Right atrium auricular region (tissue), 2 donors: Measurements from ENCODE around the gene SLC10A3. TPM values are rescaled to one million over a fixed set of nuclear protein-coding genes. Genes with fewer than 3 reads are reported as not detected.

Experiments
- DNase-seq: peaks from one replicate; pipeline ENCODE4 v3.0.0-alpha.2; 2019; ENCODE audit warnings: low spot score
- H3K27ac ChIP-seq, 2 donors: fragments of 200-600 bp; sonication (generic); 1 replicate in 1 of 2; 2 replicates in 1 of 2; pipeline ENCODE4 v1.5.1; 2016 to 2019
- H3K27me3 ChIP-seq, 2 donors: fragments of 200-600 bp; sonication (generic); one replicate each; pipeline versions ENCODE4 v1.5.1 to v1.6.0; 2017 to 2019
- H3K36me3 ChIP-seq: fragments of 200-600 bp; sonication (generic); one replicate; pipeline ENCODE4 v1.5.1; 2016
- H3K4me1 ChIP-seq, 2 donors: fragments of 200-600 bp; sonication (generic); one replicate each; pipeline versions ENCODE4 v1.5.1 to v1.6.0; 2017 to 2019
- H3K4me3 ChIP-seq, 2 donors: fragments of 200-600 bp; sonication (generic); 1 replicate in 1 of 2; 2 replicates in 1 of 2; pipeline ENCODE4 v1.5.1; 2017 to 2019; ENCODE audit warnings: mild to moderate bottlenecking in 1 of 2, moderate library complexity in 1 of 2
- H3K9me3 ChIP-seq, 2 donors: fragments of 200-600 bp; sonication (generic); one replicate each; pipeline ENCODE4 v1.5.1; 2019
- total RNA-seq, 2 donors: library from RNA; depleted of rRNA; stranded (reverse); fragments of >200 nt; gene quantifications; one replicate each; pipeline ENCODE4 v1.1.0, GENCODE V29; 2016
- TF ChIP-seq, protein P1 (sequence below), 2 donors: fragments of 200-600 bp; sonication (generic); IDR thresholded peaks; one replicate each; pipeline ENCODE4 v1.5.1; 2019; ENCODE audit warnings: antibody characterized with exemption in 2 of 2

SLC10A3 gene
- total RNA-seq, 2 donors from 2014 or later, result 22.2 to 22.9 TPM

DNA sequence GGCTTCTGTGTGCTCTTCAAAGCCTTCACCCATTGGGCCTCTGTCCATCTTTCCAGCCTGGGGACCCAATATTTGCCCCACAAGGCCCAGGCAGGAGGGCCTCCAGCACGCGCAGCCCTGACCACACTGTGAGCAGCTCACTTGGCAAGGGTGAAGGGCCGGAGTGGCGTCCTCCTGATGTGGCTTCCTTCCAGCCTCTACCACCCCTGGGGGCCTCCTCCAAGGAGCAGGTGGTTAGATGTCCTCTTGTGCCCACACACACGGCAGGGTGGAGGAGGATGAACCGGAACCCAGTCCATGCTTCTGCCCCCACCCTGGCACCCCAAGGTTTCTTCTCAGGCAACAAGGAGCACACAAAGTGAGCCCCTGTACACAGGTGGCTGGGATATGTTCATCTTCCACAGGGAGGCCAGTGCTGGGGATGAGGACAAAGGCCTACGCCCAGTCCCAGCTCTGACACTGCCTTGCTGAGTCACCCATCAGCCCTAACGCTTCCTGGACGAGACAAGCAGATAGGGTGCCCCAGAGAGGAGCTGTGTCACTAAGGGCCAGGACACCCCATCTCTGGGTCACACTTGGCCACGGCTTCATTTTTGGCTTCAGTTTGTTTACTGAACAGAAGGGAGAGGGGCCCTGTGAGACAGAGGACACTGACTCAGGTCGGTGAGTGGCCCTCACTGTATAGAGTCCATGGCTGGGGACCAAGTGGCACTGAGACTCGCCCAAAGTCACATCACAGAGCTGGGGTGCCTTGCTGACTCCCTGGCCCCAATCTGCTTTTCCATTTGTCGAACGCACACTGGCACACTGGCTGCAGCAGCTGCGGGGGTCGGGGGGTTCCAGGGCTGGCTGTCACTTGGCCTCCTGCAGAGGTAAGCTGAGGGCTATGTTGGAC is 5.9 kb downstream of the SLC10A3 start:
- no peaks in the 10 kb centered on the region for H3K9me3 ChIP-seq
- DNase-seq, result no peak
- H3K4me1 ChIP-seq, result peaks cover 0 to 19% of the 10 kb centered on the region in 2 donors
- TF ChIP-seq, protein P1, sequence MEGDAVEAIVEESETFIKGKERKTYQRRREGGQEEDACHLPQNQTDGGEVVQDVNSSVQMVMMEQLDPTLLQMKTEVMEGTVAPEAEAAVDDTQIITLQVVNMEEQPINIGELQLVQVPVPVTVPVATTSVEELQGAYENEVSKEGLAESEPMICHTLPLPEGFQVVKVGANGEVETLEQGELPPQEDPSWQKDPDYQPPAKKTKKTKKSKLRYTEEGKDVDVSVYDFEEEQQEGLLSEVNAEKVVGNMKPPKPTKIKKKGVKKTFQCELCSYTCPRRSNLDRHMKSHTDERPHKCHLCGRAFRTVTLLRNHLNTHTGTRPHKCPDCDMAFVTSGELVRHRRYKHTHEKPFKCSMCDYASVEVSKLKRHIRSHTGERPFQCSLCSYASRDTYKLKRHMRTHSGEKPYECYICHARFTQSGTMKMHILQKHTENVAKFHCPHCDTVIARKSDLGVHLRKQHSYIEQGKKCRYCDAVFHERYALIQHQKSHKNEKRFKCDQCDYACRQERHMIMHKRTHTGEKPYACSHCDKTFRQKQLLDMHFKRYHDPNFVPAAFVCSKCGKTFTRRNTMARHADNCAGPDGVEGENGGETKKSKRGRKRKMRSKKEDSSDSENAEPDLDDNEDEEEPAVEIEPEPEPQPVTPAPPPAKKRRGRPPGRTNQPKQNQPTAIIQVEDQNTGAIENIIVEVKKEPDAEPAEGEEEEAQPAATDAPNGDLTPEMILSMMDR (IDR thresholded peaks at IDR 0.05), result no peak
- H3K27me3 ChIP-seq, result no peaks in the 10 kb centered on the region
- H3K4me3 ChIP-seq, result no peak overlapping the region
- H3K27ac ChIP-seq, result peak overlapping the region; percentile 82 to 86
- H3K36me3 ChIP-seq, result no peaks in the 10 kb centered on the region

DNA sequence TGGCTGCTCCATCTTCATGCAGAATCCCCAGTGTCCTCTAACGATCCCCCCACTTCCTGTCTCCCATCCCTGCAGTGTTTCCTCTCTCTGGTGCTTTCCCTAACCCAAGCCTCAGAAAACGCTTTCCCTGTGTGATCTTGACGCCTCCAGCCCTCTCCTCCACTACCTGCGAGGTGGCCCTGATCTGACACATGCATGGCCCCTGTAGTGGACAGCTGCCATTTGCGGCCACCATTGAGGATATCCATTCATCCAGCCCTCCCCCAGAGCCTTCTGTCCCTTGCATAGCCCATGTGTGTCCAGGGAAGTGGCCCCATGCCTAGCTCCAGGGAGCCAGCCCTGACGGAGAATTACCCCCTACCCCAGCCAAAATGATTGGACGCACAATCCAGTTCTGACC is 7.1 kb downstream of the SLC10A3 start:
- TF ChIP-seq, protein P1 (IDR thresholded peaks at IDR 0.05), result no peak
- H3K27me3 ChIP-seq, result no peaks in the 10 kb centered on the region
- peak overlapping the region in 1 of 2 donors; percentile 86 for H3K27ac ChIP-seq
- DNase-seq, result no peak
- peaks cover 0 to 19% of the 10 kb centered on the region in 2 donors for H3K4me1 ChIP-seq
- H3K36me3 ChIP-seq, result no peaks in the 10 kb centered on the region
- no peak overlapping the region for H3K4me3 ChIP-seq
- H3K9me3 ChIP-seq, result no peaks in the 10 kb centered on the region

DNA sequence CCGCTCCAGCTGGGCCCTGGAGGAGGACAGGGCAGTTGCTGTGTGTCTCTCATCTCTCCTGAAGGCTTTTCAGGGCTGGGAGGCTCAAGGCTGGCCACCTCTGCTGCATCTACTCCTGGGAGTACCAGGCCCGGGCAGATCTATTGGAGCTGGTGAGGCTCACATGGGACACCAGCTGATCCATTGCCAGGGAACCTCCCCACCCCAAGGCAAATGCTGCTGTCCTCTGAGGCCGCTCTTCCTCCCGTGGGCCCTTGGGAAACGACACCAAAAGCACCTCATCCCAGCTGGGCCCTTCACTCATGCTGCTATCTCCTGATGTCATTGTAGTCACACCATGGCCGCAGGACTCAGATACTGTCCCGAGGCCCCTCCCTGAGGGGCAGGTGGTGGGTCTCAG is 7.6 kb downstream of the SLC10A3 start:
- no peaks in the 10 kb centered on the region for H3K27me3 ChIP-seq
- DNase-seq, result no peak
- no peaks in the 10 kb centered on the region for H3K9me3 ChIP-seq
- H3K4me1 ChIP-seq, result peaks cover 0 to 23% of the 10 kb centered on the region in 2 donors
- TF ChIP-seq, protein P1 (IDR thresholded peaks at IDR 0.05), result no peak
- no peaks in the 10 kb centered on the region for H3K36me3 ChIP-seq
- H3K27ac ChIP-seq, result peak overlapping the region; percentile 40 to 86
- no peak overlapping the region for H3K4me3 ChIP-seq

DNA sequence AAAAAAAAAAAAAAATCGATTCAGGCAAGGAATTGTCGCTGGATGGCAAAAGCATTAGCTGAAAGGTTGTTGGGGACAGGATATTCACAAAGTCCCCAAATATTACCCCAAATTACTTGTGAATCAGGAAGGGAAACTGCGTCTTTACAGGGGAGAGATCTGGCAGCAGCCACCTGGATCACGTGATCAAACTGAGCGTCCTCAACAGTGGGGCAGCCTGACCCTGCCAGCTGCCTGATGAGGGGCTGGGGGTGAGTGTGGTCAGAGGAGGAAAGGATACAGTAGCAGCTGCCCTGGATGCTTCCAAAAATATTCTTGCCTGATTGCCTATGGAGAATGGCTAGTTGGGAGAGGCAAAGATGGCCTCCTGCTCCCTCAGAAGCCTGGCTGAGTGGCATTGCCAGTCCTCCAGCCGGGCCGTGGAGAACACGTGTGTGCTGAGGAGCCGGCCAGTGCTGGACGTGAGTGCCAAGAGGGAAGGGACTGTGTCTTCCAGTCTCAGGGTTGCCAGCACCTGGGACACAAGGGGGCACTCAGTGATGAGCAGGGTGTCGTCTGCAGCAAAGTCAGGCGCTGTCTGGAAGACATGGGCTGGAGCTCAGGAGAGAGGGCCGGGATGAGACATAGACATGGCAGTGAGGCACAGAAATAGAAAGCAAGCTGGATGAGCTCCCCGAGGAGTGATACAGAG is 8.4 kb downstream of the SLC10A3 start:
- no peak overlapping the region for H3K4me3 ChIP-seq
- H3K27me3 ChIP-seq, result no peaks in the 10 kb centered on the region
- TF ChIP-seq, protein P1 (IDR thresholded peaks at IDR 0.05), result no peak
- H3K9me3 ChIP-seq, result no peaks in the 10 kb centered on the region
- peaks cover 0 to 24% of the 10 kb centered on the region in 2 donors for H3K4me1 ChIP-seq
- no peak for DNase-seq
- no peaks in the 10 kb centered on the region for H3K36me3 ChIP-seq
- H3K27ac ChIP-seq, result peak overlapping the region; percentile 40 to 86

DNA sequence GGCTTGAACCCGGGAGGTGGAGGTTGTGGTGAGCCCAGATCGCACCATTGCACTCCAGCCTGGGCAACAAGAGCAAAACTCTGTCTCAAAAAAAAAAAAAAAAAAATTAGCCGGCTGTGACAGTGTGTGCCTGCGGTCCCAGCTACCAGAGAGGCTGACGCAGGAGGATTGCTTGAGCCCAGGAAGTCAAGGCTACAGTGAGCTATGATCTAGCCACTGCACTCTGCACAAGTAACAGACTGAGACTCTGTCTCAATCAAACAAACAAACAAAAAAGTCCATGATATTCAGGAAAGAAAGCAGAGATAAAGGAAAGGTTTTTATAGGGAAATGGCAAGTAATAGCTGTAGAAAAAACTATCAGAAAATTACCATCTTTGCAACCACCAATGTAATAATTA is 9.2 kb downstream of the SLC10A3 start:
- Histone ChIP-seq H3K4me3 (no peak overlapping the region), H3K4me1 (peaks cover 0 to 24% of the 10 kb centered on the region in 2 donors), H3K9me3 (no peaks in the 10 kb centered on the region), H3K27me3 (no peaks in the 10 kb centered on the region), H3K36me3 (no peaks in the 10 kb centered on the region), H3K27ac (peak overlapping the region in 1 of 2 donors; percentile 40)
- no peak for DNase-seq
- TF ChIP-seq, protein P1 (IDR thresholded peaks at IDR 0.05), result no peak
